Left forelimb (tissue), 1 donor: Measurements from ENCODE around the gene C6orf47.

ENCODE experiments used
- DNase-seq: peaks from one replicate; pipeline ENCODE4 v3.0.0-alpha.2; 2018; ENCODE audit warnings: low spot score

Gene C6orf47

GRCh38 chr6:31661262-31662123 is 915 bp upstream of the C6orf47 start:
- no peak for DNase-seq

GRCh38 chr6:31659649-31660380 is 763 bp downstream of the C6orf47 start:
- no peak for DNase-seq

DNA sequence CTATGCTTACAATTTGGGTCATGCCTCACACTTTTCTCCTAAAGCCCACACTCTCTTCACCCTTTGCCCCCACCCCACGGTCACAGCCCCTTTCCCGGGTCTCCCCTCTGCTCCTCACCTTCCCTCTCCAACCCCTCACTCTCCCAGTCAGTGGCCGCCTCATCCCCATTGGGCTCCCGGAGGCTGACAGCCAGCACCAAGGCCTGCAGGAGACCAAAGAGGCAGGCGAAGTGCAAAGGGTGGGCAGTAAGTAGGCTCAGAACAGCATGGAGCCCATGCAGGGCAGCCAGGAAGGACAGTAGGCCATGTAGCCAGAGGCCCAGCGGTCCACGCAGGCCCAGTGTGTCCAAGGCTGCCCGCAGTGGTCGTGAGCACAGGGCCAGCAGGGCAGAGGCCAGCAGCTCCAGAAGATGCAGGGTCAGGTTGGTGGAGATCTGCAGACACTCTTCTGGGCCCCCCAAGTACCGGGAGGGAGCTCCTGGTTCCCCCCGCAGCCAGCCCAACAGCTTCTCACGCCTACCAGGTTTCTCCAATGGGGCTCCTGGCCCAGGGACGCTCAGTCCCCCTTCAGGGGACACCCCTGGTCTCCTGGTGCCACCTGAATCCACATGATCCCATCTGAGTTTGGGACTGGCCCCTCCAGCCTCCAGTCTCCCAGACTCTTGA is 1.5 kb downstream of the C6orf47 start:
- no peak for DNase-seq

DNA sequence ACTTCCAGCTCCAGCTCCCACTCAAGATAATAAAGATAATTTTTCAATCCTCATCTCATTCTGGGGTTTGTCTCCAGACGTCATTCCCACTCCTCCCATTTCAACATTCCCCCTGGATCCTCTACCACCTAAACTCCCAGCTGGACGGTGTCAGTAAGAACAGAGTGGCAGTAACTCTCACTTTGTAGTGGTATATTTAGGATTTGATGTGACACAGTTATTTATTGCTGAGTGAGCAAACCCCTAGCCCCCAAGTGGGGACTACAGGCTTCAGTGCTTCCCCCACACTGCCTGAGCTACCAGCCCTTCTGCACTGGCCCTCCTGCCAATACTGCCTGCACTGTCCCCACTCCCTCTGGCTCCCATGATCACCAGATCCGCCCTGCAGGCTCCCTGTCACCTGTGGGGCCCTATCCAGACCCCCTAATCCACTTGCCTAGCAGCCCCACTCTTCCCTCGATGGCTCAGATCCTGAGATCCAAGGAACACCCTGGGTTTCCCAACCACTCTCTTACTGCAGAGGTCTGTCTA is 2.4 kb downstream of the C6orf47 start:
- no peak for DNase-seq

DNA sequence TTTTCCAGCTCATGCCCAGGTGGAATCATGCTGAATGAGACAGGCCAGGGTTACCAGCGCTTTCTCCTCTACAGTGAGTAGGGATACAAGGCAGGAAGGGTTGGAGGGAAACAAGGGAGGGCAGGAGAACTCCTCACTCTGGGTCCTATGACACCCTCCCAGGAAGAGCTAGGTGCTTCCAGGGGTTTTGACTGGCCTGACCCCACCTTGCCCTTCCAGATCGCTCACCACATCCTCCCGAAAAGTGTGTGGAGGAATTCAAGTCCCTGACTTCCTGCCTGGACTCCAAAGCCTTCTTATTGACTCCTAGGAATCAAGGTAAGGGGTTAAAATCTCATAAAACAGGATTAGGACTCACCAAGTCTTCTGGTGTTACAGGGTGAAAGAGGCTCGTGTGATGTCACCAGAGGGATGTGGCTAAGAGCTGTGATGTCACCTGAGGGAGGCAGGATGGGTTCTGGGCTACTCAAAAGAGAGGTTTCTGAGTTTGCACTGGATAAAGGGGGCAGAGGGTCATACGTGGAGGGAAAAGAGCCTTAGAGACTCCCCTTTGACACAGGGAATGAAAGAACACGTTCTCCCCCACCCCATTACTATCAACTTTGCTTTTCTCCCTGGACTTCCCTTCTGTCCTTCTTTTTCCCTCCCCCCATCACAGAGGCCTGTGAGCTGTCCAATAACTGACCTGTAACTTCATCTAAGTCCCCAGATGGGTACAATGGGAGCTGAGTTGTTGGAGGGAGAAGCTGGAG is 3.0 kb downstream of the C6orf47 start:
- DNase-seq = no peak

GRCh38 chr6:31655349-31656237 is 5.0 kb downstream of the C6orf47 start, which contains the start of gene APOM:
Gene APOM, plus strand, starts transcription at chr6:31655894. Its CDS starts 73 bp downstream, at chr6:31655967.
- no peak for DNase-seq

GRCh38 chr6:31654574-31655348 is 5.8 kb downstream of the C6orf47 start:
- DNase-seq = no peak

GRCh38 chr6:31652925-31653724 is 7.5 kb downstream of the C6orf47 start:
- DNase-seq = no peak

GRCh38 chr6:31651602-31652191 is 8.9 kb downstream of the C6orf47 start:
- DNase-seq = no peak

DNA sequence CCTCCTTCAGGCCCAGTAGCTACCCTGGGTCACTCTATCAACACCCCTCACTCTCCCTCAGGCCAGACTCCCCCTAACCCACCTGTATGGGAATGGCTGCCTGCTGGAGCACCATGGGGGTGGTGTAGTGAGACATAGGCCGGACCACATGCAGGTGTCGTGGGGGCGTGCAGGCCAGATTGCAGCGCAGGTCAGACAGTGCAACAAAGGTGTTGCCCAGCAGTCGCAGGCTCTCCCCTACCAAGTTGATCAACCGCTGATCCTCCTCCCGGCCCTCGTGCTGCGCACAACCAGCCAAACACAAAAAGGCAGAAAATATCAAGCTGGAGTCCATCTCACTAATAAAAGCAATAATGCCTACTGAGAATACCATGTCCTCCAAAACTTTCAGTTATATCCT is 15.3 kb downstream of the C6orf47 start:
- no peak for DNase-seq

DNA sequence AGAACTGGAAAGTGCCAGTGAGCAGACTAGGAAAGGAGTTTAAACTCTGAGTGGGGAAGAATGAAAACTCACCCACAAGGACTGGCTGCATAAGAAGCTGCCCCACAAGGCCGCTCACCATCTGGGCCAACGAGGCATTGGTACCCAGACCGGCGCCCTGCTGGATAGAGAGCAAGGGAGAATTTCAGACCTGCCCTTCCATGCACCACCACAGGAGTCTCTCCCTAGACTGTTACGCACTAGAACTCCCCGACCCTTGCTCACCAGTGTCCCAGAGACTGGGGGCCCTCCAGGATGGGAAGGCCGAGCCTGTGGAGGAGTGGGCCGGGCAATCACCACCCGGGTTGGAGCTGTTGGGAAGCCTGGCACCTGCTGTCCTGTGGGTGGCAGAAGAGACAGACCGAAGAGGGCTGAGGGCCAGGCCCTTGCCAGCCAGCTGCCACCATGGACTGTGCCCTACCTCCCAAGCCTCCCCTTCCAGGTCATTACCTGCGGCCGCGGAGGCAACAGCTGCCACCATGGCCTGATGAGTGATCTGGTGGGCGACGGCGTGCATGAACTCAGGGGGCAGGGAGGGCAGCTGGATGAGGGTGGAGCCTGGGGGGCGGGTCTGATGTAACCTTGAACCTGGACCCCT is 16.6 kb downstream of the C6orf47 start:
- DNase-seq = no peak

GRCh38 chr6:31642798-31643570 is 17.6 kb downstream of the C6orf47 start:
- no peak for DNase-seq

GRCh38 chr6:31641370-31641769 is 19.2 kb downstream of the C6orf47 start:
- no peak for DNase-seq

- DNase-seq = no peak
These were observed 20.0 kb downstream of the C6orf47 start for GRCh38 chr6:31640612-31641011.

DNA sequence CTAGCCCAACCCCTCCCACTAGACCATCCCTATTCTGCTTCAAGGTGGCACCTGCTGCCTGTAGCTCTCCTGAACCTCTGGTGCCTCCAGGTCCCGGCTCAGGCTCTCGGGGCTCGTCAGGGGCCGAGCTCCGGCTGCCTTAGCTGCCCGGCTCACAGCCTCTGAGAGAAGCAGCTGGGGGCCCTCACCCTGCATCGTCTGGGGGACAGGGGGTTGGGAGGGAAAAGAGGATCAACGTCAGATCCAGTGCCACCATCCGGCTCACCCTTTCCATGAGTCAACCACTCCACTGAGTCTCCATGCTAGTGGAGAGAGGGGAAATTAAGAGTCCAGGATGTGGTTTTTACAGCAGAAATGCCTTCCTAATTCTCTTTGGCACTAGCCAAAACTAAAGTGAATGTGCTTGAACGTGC is 21.1 kb downstream of the C6orf47 start:
- no peak for DNase-seq

DNA sequence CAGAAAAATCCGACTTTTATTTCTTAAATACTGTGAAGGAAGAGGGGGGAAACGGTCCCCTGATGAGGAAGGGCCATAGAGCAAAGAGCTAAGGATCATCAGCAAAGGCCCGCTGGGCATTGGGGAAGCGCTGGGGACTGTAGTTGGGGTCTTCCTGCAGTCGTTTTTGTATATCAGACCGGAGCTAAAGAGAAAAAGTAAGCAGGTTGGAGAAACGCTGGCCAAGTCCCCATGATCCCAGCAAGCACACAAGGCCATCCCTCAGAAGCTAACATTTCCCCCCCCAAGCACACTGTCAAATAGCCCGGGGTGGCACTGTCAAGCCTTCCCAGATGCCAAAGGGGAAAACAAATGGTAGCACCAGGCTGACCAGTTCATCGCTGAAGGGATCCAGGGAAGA is 21.5 kb downstream of the C6orf47 start:
- DNase-seq = no peak
